Activated CD4-positive, alpha-beta T cell treated with anti-CD3 and anti-CD28 coated beads for 48 hours (primary cell): ENCODE data around the gene FGF8.
"Not testable (repeated sequence)": the region's sequence is repeated elsewhere in the genome, so short reads cannot be mapped to it uniquely, and the experiment has no call there.

ENCODE experiments used
- DNase-seq: peaks from one replicate; pipeline ENCODE4 v3.0.0-alpha.2; 2020

Gene FGF8

GRCh38 chr10:101775273-101776160, at the start of gene FGF8:
TSS of gene FGF8 (minus strand) at chr10:101776114. CDS start at chr10:101775900, 214 bp downstream.
- DNase-seq: no peak

- no peak for DNase-seq
Observed at GRCh38 chr10:101824736-101825135, 48.8 kb upstream of the FGF8 start.

DNA sequence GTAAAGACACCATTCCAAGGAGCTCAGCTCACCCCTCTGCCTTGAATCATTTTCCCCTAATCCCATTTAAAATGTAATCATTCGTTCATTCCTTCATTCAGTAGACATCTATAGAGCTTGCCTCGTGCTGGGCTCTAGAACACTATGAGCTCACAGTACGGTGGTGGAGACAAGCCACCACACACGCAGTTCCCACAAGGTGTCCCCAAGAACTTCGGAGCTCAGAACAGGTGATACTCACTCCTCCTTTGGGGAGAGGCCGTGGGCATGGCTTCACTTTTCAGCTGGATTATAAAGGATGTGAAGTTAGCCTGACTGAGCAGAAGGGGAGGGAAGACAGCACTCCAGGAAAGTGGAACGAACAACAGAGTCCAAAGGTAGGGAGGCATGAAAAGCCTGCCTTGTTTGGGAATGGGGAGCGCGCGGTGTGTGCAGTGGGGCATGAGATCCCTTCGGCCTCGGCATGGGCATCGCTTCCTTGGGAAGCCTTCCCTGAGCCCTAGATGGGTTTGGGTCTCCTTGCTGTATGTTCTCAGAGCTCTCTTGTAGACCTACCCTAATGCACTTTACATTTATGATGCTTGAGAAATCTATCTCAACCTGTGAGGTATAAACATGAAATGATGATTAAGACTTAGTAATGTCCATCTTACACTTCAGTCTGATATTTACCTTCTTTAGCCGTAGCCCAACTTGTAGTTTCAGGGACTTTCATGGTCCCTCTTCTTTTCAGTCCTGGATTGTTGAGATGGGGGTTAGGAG, 43.1 kb upstream of the FGF8 start:
- no peak for DNase-seq

DNA sequence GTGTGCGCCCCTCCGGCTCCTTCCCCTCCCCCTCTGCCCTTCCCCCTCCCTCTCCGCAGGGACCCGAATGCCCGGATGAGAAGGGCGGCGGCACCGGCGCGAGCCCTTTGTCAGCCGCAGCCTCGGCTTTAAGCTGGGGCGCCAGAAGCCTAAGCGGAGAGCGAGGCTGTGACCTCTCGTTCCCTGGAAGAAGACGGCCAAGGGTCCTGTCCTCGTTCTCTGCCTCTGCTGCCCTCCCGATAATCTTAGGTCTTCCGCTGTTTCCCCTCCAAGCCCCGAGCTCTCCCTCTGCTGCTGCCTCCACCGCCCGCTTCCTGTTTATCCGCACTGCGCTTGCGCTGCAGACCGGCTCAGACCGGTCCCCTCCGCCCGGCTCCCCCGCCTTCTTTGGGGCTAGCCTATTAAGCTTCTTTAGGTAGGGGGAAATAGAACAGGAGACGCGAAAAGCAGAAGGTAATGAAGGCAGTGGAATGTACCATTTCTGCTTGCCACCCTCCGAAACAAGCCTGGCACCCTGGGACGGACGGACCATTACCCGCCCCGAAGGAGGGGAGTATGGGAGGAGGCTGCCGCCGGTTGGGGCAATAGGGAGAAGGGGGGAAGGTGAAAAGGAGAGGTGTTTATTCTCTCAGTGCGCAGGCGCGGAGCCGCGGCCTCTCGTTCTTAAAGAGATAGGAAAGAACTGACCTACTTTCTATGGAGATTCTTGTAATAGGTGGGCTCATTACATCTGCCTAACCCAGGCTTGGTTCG, 42.4 kb upstream of the FGF8 start, which contains the start of gene OGA:
TSS of gene OGA (minus strand) at position 326 of the 753 bp plus-strand sequence. CDS start 422 bp downstream, outside the sequence.
- peak; percentile 98 for DNase-seq

DNA sequence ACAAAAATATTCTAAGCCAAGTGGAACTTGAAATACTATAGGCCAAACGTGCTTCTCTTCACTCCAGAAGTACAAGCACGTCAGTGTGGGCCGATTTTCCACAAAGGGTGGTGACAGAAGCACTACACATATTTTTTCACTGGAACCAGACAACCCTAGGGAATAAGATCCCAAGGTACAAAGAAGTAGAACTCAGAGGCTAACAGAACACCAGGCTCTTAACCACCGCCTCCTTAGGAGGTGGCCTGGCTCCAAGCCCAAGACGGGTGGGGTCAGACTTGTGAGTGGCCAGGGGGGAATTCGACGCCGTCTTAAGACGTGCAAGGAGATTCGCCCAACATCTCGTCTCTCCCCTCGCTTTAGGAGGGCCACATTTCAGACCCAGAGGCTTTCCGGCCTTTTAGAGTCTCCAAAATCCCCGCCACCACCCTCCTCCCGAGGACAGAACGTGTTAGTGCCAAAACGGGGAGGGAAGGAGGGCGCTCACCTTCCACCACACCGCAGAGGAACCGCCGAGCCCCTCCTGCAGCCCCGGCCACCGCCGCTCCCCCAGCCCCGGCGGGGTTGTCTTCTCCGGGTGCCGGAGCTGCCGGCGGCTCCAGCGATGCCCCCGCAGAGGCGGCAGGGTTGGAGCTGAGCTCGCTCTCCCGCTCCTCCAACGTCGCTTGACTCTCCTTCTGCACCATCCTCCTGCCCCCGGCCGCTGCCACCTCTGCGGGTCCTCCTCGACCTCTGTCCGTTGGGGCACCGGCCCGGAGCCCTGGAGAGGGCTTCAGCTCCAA, 41.6 kb upstream of the FGF8 start:
- peak; percentile 56 for DNase-seq

GRCh38 chr10:101816913-101817336, 41.0 kb upstream of the FGF8 start:
- DNase-seq: no peak

- no peak for DNase-seq
Observed at GRCh38 chr10:101816376-101816775, 40.5 kb upstream of the FGF8 start.

DNA sequence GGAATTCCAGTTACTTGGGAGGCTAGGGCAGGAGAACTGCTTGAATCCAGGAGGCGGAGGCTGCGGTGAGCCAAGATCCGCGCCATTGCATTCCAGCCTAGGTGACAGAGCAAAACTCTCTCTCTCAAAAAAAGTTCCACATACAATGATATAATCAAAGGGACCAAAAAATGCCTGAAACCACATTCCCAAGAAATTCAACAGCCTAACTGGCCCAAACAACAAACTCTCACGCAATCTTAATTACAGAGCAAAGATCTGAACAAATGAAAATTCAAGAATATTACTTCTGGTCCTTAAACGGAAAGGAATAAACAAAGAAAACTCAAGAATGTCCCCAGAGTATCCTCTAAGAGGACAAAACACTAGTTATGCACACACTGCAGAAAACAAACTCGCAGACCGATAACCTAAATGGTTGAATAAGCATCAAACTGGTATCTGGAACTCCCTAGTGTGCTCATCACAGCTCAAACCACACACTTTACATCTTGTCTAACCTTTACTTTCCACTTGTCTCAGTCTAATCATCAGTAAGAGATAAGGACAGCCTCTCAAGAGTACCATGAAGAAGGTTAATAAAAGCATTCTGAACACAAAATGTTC, 38.7 kb upstream of the FGF8 start:
- DNase-seq: no peak

GRCh38 chr10:101812606-101813005, 36.7 kb upstream of the FGF8 start:
- DNase-seq: no peak

- DNase-seq: no peak
Observed at GRCh38 chr10:101807158-101807557, 31.2 kb upstream of the FGF8 start.

DNA sequence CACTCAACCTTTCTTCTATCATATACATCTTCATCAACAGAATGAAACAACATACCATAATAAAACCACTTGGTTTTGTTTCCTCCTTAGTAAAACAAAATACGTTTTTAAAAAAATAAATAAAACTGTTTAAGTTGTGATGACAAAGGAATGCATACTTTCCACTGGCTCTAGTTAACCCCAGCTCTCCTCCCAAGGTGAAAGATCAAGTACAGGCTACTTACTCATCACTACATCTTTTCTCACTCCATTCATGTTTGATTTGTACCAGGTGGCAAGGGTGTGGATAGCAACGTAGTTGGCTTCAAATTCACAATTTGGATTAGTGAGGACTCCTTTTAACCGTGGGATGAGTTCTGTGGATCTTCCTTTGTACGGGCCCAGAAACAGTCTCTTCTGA, 27.6 kb upstream of the FGF8 start:
- no peak for DNase-seq

DNA sequence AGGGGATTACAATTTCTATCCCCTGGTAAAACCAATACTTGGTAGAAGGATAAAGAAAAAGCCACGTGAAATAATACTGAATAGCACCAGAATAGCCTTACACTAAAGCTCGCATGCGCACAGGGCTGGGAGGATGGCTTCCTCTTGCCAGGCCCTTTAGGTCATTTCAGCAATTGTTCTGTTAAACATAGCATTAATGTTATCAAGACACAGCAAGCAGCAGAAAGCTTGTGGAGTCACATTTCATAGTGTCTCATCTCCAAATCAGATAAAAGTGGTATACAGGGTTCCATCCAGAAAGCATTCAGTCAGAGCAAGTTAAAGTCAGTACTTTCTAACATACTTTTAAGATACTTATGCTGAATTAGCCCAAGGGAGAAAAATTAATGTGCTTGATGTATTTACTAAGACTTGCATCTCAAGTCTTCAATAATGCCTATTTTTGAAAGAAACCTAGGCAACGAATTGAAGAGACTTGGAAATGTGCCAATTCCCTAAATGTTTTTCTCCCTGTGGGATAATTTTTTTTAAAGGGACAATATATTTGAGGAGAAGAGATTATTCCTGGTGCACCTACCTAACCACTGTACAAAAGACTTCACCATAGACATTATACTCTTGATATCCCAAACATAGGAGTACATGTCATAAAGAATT, 21.6 kb upstream of the FGF8 start:
- no peak for DNase-seq

GRCh38 chr10:101793526-101793925, 17.6 kb upstream of the FGF8 start:
- DNase-seq: no peak

DNA sequence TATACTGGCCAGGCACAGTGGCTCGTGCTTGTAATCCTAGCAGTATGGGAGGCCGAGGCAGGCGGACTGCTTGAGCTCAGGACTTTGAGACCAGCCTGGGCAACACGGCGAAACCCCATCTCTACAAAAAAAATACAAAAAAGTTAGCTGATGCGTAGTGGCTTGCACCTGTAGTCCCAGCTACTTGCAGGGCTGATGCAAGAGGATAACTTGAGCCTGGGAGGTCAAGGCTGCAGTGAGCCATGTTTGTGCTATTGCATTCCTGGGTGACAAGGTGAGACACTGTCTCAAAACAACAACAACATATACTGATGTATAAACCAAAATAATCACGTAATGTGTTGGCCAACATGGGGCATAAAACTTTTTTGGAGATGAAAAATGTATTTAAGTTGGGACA, 13.8 kb upstream of the FGF8 start:
- DNase-seq: no peak

DNA sequence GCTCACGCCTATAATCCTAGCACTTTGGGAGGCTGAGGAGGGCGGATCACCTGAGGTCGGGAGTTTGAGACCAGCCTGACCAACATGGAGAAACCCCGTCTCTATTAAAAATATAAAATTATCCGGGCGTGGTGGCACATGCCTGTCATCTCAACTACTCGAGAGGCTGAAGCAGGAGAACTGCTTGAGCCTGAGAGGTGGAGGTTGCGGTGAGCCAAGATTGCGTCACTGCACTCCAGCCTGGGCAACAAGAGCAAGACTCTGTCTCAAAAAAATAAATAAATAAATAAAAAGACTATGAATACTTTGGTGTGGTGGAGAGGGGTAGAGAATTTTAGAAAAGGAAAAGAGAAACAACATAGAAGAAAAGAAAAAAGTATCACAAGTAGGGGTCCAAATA, 13.3 kb upstream of the FGF8 start:
- DNase-seq: not testable (repeated sequence)

DNA sequence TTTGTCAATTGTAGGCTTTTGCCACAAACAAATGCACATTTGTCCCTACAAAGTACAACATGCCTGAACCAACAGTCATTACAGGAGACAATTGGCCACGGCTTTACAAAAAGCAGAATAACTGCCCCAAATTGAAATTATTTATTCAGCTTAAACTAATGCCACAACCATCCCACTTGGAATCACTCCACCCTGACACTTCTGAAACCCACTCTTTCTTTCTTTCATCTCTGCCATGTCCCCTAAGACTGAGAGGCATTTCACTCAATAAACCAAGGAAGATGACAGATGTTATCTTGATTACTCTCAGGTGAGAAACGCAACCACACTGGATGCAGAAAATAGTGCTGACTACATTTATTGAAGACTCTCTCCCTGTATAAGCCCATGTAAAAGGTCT, 9.9 kb upstream of the FGF8 start:
- no peak for DNase-seq

GRCh38 chr10:101784558-101784957, 8.6 kb upstream of the FGF8 start:
- DNase-seq: no peak

DNA sequence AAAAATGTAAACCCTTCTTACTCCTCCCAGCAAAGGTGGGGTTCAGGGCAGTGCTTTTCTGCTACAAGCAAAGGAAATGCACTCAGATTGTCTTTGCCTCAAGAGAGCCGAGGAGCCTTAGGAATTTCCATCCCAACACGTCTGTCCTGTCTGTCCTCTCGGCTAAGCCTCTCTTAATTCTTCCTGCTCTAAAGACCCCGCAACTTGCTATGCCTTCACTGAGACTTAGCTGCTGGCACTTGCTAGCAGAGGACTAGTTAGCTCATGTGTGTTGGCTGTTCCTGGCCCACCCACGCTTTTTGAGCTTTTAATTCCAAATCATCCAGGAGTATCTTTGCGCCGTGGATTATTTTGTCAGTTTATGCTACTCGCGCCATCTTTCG, 7.8 kb upstream of the FGF8 start:
- DNase-seq: no peak

GRCh38 chr10:101782811-101783735, 7.2 kb upstream of the FGF8 start, which contains the start of gene NPM3:
TSS of gene NPM3 (minus strand) at chr10:101783446. CDS start at chr10:101783390, 56 bp downstream.
- DNase-seq: peak; percentile 93
